HCT116 (cell line): Measurements from ENCODE around the gene ARL2. TPM values are rescaled to one million over a fixed set of nuclear protein-coding genes. Genes with fewer than 3 reads are reported as not detected.

Experiments
- ATAC-seq: fragments of 200-7000 bp; cut with Tn5 transposase; 2 replicates; pipeline ENCODE4 v1.9.1; 2020; ENCODE audit warnings: mild to moderate bottlenecking, moderate library complexity
- BruUV-seq: library from RNA; stranded (reverse); fragments of 400-500 nt; replicated peaks from 2 replicates; lab custom pipeline; 2021; lab: Mats Ljungman, UMichigan
- CTCF ChIA-PET: fragments of 300-600 bp; sonication (Branson Sonifier 250); formaldehyde crosslinking; loops from one replicate; lab custom pipeline; 2021; ENCODE audit warnings: antibody characterized with exemption; lab: Charles Lee
- POLR2A ChIA-PET: fragments of 300-600, 350-600 bp; sonication (Branson Sonifier 250); formaldehyde crosslinking; loops from one replicate; lab custom pipeline; 2021; ENCODE audit warnings: antibody characterized with exemption; lab: Charles Lee
- RAD21 ChIA-PET, 2 experiments: fragments of 300-600 bp; sonication (Branson Sonifier 250); formaldehyde crosslinking; loops; one replicate each; lab custom pipeline; 2023; ENCODE audit warnings: low total read pairs in 2 of 2; ENCODE audit not compliant: uncharacterized antibody in 2 of 2, unreplicated experiment in 2 of 2, low non-redundant PET in 1 of 2; lab: Charles Lee
- DNase-seq: peaks from one replicate; pipeline ENCODE4 v3.0.0-alpha.2; 2010; ENCODE audit warnings: low read depth, low spot score
- H2AFZ ChIP-seq: fragments of 200-600 bp; shearing (Covaris generic), sonication (generic); 2 replicates; pipeline ENCODE4 v1.6.1; 2017; ENCODE audit warnings: low read depth, mixed run types, mixed read lengths, antibody characterized with exemption, low read length; ENCODE audit not compliant: poor library complexity, severe bottlenecking
- H3K27ac ChIP-seq: 2 replicates; pipeline ENCODE4 v1.5.1; 2012; ENCODE audit warnings: low read depth, low read length
- H3K27me3 ChIP-seq: fragments of 200-600 bp; sonication (generic); 2 replicates; pipeline ENCODE4 v1.6.1; 2016; ENCODE audit warnings: mixed run types, low read length, mixed read lengths; ENCODE audit not compliant: insufficient read depth
- H3K36me3 ChIP-seq, 2 experiments: fragments of 200-500 bp in 1 of 2; fragments of 200-600 bp in 1 of 2; sonication (Bioruptor generic) in 1 of 2; sonication (generic) in 1 of 2; 2 replicates each; pipeline versions ENCODE4 v1.5.1 to v1.6.1; 2014 to 2016; ENCODE audit warnings: low read length in 2 of 2, inconsistent platforms in 1 of 2, mixed read lengths in 1 of 2, mixed run types in 1 of 2; ENCODE audit not compliant: insufficient read depth in 2 of 2, control insufficient read depth in 1 of 2
- H3K4me1 ChIP-seq, 2 experiments: fragments of 200-600 bp in 1 of 2; sonication (generic) in 1 of 2; 2 replicates each; pipeline versions ENCODE4 v1.5.1 to v1.6.1; 2012 to 2017; ENCODE audit warnings: low read length in 2 of 2, inconsistent platforms in 1 of 2, mild to moderate bottlenecking in 1 of 2, mixed read lengths in 1 of 2, mixed run types in 1 of 2, moderate library complexity in 1 of 2; ENCODE audit not compliant: insufficient read depth in 2 of 2, control insufficient read depth in 1 of 2
- H3K4me2 ChIP-seq: fragments of 200-600 bp; sonication (generic); 2 replicates; pipeline ENCODE4 v1.6.1; 2017; ENCODE audit warnings: mixed run types, low read length, mixed read lengths
- H3K4me3 ChIP-seq, 2 experiments: fragments of 200-600 bp in 1 of 2; sonication (generic) in 1 of 2; replicated peaks in 1 of 2; 2 replicates each; pipeline ENCODE4 v1.5.1; 2011 to 2016; ENCODE audit warnings: low read length in 2 of 2, control low read depth in 1 of 2, low read depth in 1 of 2, mild to moderate bottlenecking in 1 of 2, mixed read lengths in 1 of 2, mixed run types in 1 of 2
- H3K79me2 ChIP-seq: fragments of 200-600 bp; sonication (generic); 2 replicates; pipeline ENCODE4 v1.6.1; 2017; ENCODE audit warnings: mild to moderate bottlenecking, mixed run types, low read length, moderate library complexity, mixed read lengths; ENCODE audit not compliant: insufficient read depth
- H3K9ac ChIP-seq: fragments of 200-600 bp; sonication (generic); 2 replicates; pipeline ENCODE4 v1.6.1; 2016; ENCODE audit warnings: low read length, mixed read lengths
- H3K9me2 ChIP-seq: fragments of 200-600 bp; sonication (generic), shearing (Covaris generic); 2 replicates; pipeline ENCODE4 v1.6.1; 2017; ENCODE audit warnings: mixed run types, mild to moderate bottlenecking, moderate library complexity; ENCODE audit not compliant: insufficient read depth
- H3K9me3 ChIP-seq, 2 experiments: fragments of 200-500 bp in 1 of 2; fragments of 200-600 bp in 1 of 2; sonication (Bioruptor generic) in 1 of 2; sonication (generic) in 1 of 2; 2 replicates each; pipeline ENCODE4 v1.6.1; 2014 to 2017; ENCODE audit warnings: low read length in 2 of 2, mixed read lengths in 2 of 2, inconsistent platforms in 1 of 2, low read depth in 1 of 2, mild to moderate bottlenecking in 1 of 2, mixed run types in 1 of 2, moderate library complexity in 1 of 2; ENCODE audit not compliant: control insufficient read depth in 1 of 2, insufficient read depth in 1 of 2
- H4K20me1 ChIP-seq: fragments of 200-600 bp; sonication (generic), shearing (Covaris generic); 2 replicates; pipeline ENCODE4 v1.6.1; 2017; ENCODE audit warnings: mixed run types, mild to moderate bottlenecking, moderate library complexity; ENCODE audit not compliant: insufficient read depth
- ELF1 ChIP-seq: IDR thresholded peaks from 2 replicates; pipeline ENCODE4 v1.6.1; 2012; ENCODE audit warnings: low read depth, borderline replicate concordance
- EZH2 ChIP-seq: fragments of 200-600 bp; sonication (generic); IDR thresholded peaks from 2 replicates; pipeline ENCODE4 v1.6.1; 2017; ENCODE audit warnings: antibody characterized with exemption, mixed run types
- EZH2phosphoT487 ChIP-seq: fragments of 200-600 bp; IDR thresholded peaks from 2 replicates; pipeline ENCODE4 v1.6.1; 2018; ENCODE audit warnings: antibody characterized with exemption, borderline replicate concordance
- FOSL1 ChIP-seq: IDR thresholded peaks from 2 replicates; pipeline ENCODE4 v1.6.1; 2012; ENCODE audit warnings: low read depth
- JUND ChIP-seq: IDR thresholded peaks from 2 replicates; pipeline ENCODE4 v1.6.1; 2012
- MAX ChIP-seq: IDR thresholded peaks from 2 replicates; pipeline ENCODE4 v1.6.1; 2012
- POLR2A ChIP-seq: IDR thresholded peaks from 2 replicates; pipeline ENCODE4 v1.7.0; 2011; ENCODE audit warnings: borderline replicate concordance; ENCODE audit not compliant: insufficient read depth, insufficient read length; ENCODE audit errors: extremely low read depth
- SIN3A ChIP-seq: IDR thresholded peaks from 2 replicates; pipeline ENCODE4 v1.6.1; 2012; ENCODE audit warnings: low read depth
- SP1 ChIP-seq: IDR thresholded peaks from 2 replicates; pipeline ENCODE4 v1.6.1; 2012; ENCODE audit warnings: low read depth
- TCF7L2 ChIP-seq: IDR thresholded peaks from 2 replicates; pipeline ENCODE4 v1.7.0; 2011; ENCODE audit warnings: borderline replicate concordance, inconsistent platforms; ENCODE audit not compliant: insufficient read depth, insufficient read length; ENCODE audit errors: extremely low read depth
- YY1 ChIP-seq: IDR thresholded peaks from 2 replicates; pipeline ENCODE4 v1.6.1; 2011; ENCODE audit warnings: low read length, low read depth, moderate library complexity, mild to moderate bottlenecking; ENCODE audit not compliant: insufficient replicate concordance; ENCODE audit errors: extremely low read depth
- intact Hi-C: fragments of 100-400 bp; cut with micrococcal nuclease; formaldehyde crosslinking; loops from 2 replicates; pipeline ENCODE4 v1.10.0; 2022
- total RNA-seq: library from RNA; stranded (reverse); gene quantifications from one replicate; pipeline ENCODE4 v1.2.1, GENCODE V29; 2021; ENCODE audit not compliant: unreplicated experiment
- TF ChIP-seq, protein P1 (sequence below): IDR thresholded peaks from 2 replicates; pipeline ENCODE4 v1.6.1; 2012
- TF ChIP-seq, protein P2 (sequence below), 3 experiments: fragments of 200-600 bp in 1 of 3; sonication (generic) in 1 of 3; IDR thresholded peaks in 2 of 3; conservative IDR thresholded peaks in 1 of 3; 2 replicates each; pipeline ENCODE4 v1.5.1; 2012 to 2017; ENCODE audit warnings: low read depth in 2 of 3, low read length in 2 of 3, antibody characterized with exemption in 1 of 3, borderline replicate concordance in 1 of 3, control low read depth in 1 of 3, mild to moderate bottlenecking in 1 of 3, mixed read lengths in 1 of 3, mixed run types in 1 of 3, moderate library complexity in 1 of 3; ENCODE audit not compliant: insufficient read depth in 1 of 3
- TF ChIP-seq, protein P3 (sequence below): IDR thresholded peaks from 2 replicates; pipeline ENCODE4 v1.6.1; 2012; ENCODE audit warnings: low read depth

Gene ARL2
- total RNA-seq, 1 experiment from 2014 or later = 68.7 TPM

GRCh38 chr11:65065851-65066250 is 51.9 kb downstream of the ARL2 start:
- Histone ChIP-seq H3K27ac (no peak overlapping the region), H3K4me2 (no peak overlapping the region), H3K9me3 (no peaks in the 10 kb centered on the region), H3K79me2 (no peaks in the 10 kb centered on the region), H4K20me1 (no peaks in the 10 kb centered on the region), H3K4me1 (no peaks in the 10 kb centered on the region), H2AFZ (no peak overlapping the region), H3K9ac (no peak overlapping the region), H3K36me3 (no peaks in the 10 kb centered on the region), H3K4me3 (no peak overlapping the region), H3K27me3 (no peaks in the 10 kb centered on the region), H3K9me2 (no peaks in the 10 kb centered on the region)
- ATAC-seq (no peak), DNase-seq (no peak)
- TF ChIP-seq ELF1 (no peak), POLR2A (no peak), YY1 (no peak), EZH2phosphoT487 (no peak), MAX (no peak), EZH2 (no peak), TCF7L2 (no peak), FOSL1 (no peak)
- TF ChIP-seq, protein P1, sequence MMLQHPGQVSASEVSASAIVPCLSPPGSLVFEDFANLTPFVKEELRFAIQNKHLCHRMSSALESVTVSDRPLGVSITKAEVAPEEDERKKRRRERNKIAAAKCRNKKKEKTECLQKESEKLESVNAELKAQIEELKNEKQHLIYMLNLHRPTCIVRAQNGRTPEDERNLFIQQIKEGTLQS = no peak
- ChIA-PET RAD21 (no interaction called here), POLR2A (no interaction called here), CTCF (no interaction called here)
- BruUV-seq = no TSS peak
- intact Hi-C loops = no loop called here

DNA sequence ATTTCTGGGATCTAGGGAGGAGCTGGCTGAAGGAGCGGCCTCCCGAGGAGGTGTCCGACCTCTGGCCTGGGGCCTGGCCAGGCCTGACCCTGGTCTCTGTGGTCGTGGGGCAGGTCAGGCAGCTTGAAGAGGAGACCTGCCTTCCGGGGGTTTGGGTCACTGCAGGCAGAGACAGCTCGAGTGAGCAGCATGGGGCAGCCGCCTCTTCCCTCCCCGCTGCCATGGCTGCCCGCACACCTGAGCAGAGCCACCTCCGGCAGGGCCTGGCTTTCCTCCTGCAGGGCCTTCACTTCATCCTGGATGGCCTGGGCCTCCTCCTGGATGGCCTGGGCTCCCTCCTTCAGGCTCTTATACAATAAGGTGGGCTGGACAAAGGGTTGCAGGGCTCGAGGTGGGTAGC is 52.4 kb downstream of the ARL2 start:
- ATAC-seq (no peak), DNase-seq (no peak)
- no peak overlapping the region for H3K4me2 ChIP-seq
- no TSS peak for BruUV-seq
- H2AFZ ChIP-seq = no peak overlapping the region
- POLR2A ChIA-PET = no interaction called here
- no peaks in the 10 kb centered on the region for H3K79me2 ChIP-seq
- H3K27ac ChIP-seq = no peak overlapping the region
- TF ChIP-seq, protein P1 = no peak
- TF ChIP-seq, protein P2, sequence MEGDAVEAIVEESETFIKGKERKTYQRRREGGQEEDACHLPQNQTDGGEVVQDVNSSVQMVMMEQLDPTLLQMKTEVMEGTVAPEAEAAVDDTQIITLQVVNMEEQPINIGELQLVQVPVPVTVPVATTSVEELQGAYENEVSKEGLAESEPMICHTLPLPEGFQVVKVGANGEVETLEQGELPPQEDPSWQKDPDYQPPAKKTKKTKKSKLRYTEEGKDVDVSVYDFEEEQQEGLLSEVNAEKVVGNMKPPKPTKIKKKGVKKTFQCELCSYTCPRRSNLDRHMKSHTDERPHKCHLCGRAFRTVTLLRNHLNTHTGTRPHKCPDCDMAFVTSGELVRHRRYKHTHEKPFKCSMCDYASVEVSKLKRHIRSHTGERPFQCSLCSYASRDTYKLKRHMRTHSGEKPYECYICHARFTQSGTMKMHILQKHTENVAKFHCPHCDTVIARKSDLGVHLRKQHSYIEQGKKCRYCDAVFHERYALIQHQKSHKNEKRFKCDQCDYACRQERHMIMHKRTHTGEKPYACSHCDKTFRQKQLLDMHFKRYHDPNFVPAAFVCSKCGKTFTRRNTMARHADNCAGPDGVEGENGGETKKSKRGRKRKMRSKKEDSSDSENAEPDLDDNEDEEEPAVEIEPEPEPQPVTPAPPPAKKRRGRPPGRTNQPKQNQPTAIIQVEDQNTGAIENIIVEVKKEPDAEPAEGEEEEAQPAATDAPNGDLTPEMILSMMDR (IDR thresholded peaks at IDR 0.05 in 2 of 3, conservative IDR thresholded peaks at IDR 0.05 in 1 of 3; ENCODE audit: borderline replicate concordance in 1 of 3, insufficient read depth in 1 of 3, low read depth in 2 of 3, low read length in 2 of 3) = no peak
- TF ChIP-seq SP1 (no peak), JUND (no peak), YY1 (no peak), SIN3A (no peak)
- TF ChIP-seq, protein P3, sequence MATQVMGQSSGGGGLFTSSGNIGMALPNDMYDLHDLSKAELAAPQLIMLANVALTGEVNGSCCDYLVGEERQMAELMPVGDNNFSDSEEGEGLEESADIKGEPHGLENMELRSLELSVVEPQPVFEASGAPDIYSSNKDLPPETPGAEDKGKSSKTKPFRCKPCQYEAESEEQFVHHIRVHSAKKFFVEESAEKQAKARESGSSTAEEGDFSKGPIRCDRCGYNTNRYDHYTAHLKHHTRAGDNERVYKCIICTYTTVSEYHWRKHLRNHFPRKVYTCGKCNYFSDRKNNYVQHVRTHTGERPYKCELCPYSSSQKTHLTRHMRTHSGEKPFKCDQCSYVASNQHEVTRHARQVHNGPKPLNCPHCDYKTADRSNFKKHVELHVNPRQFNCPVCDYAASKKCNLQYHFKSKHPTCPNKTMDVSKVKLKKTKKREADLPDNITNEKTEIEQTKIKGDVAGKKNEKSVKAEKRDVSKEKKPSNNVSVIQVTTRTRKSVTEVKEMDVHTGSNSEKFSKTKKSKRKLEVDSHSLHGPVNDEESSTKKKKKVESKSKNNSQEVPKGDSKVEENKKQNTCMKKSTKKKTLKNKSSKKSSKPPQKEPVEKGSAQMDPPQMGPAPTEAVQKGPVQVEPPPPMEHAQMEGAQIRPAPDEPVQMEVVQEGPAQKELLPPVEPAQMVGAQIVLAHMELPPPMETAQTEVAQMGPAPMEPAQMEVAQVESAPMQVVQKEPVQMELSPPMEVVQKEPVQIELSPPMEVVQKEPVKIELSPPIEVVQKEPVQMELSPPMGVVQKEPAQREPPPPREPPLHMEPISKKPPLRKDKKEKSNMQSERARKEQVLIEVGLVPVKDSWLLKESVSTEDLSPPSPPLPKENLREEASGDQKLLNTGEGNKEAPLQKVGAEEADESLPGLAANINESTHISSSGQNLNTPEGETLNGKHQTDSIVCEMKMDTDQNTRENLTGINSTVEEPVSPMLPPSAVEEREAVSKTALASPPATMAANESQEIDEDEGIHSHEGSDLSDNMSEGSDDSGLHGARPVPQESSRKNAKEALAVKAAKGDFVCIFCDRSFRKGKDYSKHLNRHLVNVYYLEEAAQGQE = no peak
- CTCF ChIA-PET = no interaction called here
- H3K9me3 ChIP-seq = no peaks in the 10 kb centered on the region
- RAD21 ChIA-PET = no interaction called here
- no peaks in the 10 kb centered on the region for H3K27me3 ChIP-seq
- no peaks in the 10 kb centered on the region for H3K9me2 ChIP-seq
- intact Hi-C loops = no loop called here
- no peaks in the 10 kb centered on the region for H3K36me3 ChIP-seq
- no peak overlapping the region for H3K4me3 ChIP-seq
- no peaks in the 10 kb centered on the region for H3K4me1 ChIP-seq
- H3K9ac ChIP-seq = no peak overlapping the region
- H4K20me1 ChIP-seq = no peaks in the 10 kb centered on the region
